Neural progenitor cell (in vitro differentiated cells): ENCODE measurements around the gene GTF3C1.
"Not testable (repeated sequence)": the region's sequence is repeated elsewhere in the genome, so short reads cannot be mapped to it uniquely, and the experiment has no call there.

Source experiments
- CTCF ChIP-seq: fragments of 200-600 bp; sonication (generic); IDR thresholded peaks from 2 replicates; pipeline ENCODE4 v1.5.1; 2017; ENCODE audit warnings: antibody characterized with exemption, mild to moderate bottlenecking
- EZH2 ChIP-seq: fragments of 200-600 bp; sonication (generic); IDR thresholded peaks from 2 replicates; pipeline ENCODE4 v1.6.1; 2017; ENCODE audit warnings: antibody characterized with exemption, mild to moderate bottlenecking, moderate library complexity
- EZH2phosphoT487 ChIP-seq: fragments of 200-600 bp; sonication (generic); IDR thresholded peaks from 2 replicates; pipeline ENCODE4 v1.6.1; 2017; ENCODE audit warnings: antibody characterized with exemption

GRCh38 chr16:27433191-27433590, 116.5 kb downstream of the GTF3C1 start:
- not testable (repeated sequence) for TF ChIP-seq CTCF, EZH2, EZH2phosphoT487
